HepG2 (cell line): Measurements from ENCODE around the gene ZNF184. TPM values are rescaled to one million over a fixed set of nuclear protein-coding genes. Genes with fewer than 3 reads are reported as not detected.
A peak's percentile ranks its signal among the peaks of the same experiment; 100 is the strongest.

Experiments
- ATF7-NPFF ChIP-seq: sonication (generic); formaldehyde crosslinking; IDR thresholded peaks from 2 replicates; pipeline ENCODE4 v1.8.1; 2023; ENCODE audit warnings: mild to moderate bottlenecking, low read depth, missing genetic modification reagents, moderate library complexity
- CHD4 ChIP-seq: fragments of 200-600 bp; sonication (generic); IDR thresholded peaks from 2 replicates; pipeline ENCODE4 v1.7.0; 2017; ENCODE audit warnings: mild to moderate bottlenecking, low read length, borderline replicate concordance
- DPF2 ChIP-seq: sonication (generic); formaldehyde crosslinking; IDR thresholded peaks from 2 replicates; pipeline ENCODE4 v1.4.0; 2020; ENCODE audit warnings: mild to moderate bottlenecking, low read depth, missing genetic modification reagents, borderline replicate concordance
- ETV5 ChIP-seq: IDR thresholded peaks from 2 replicates; pipeline ENCODE4 v1.6.1; 2018; ENCODE audit warnings: missing biosample characterization, missing genetic modification reagents, inconsistent platforms, borderline replicate concordance
- NR3C1 ChIP-seq: sonication (generic); formaldehyde crosslinking; IDR thresholded peaks from 2 replicates; pipeline ENCODE4 v1.4.0; 2020; ENCODE audit warnings: missing genetic modification reagents
- PHF8 ChIP-seq: sonication (generic); formaldehyde crosslinking; IDR thresholded peaks from 2 replicates; pipeline ENCODE4 v1.5.0; 2020; ENCODE audit warnings: missing genetic modification reagents
- POLR2AphosphoS5 ChIP-seq: IDR thresholded peaks from 2 replicates; pipeline ENCODE4 v1.6.1; 2012; ENCODE audit warnings: low read depth, low read length
- SMYD3 ChIP-seq: sonication (generic); formaldehyde crosslinking; IDR thresholded peaks from 2 replicates; pipeline ENCODE4 v1.8.1; 2023; ENCODE audit warnings: mild to moderate bottlenecking, missing genetic modification reagents
- SP4 ChIP-seq: sonication (generic); formaldehyde crosslinking; IDR thresholded peaks from 2 replicates; pipeline ENCODE4 v1.8.1; 2023; ENCODE audit warnings: mild to moderate bottlenecking, missing genetic modification reagents
- ZNF616 ChIP-seq: sonication (generic); formaldehyde crosslinking; IDR thresholded peaks from 2 replicates; pipeline ENCODE4 v1.5.0; 2020; ENCODE audit warnings: low read depth, mild to moderate bottlenecking, missing genetic modification reagents
- ZNF781 ChIP-seq: sonication (generic); formaldehyde crosslinking; IDR thresholded peaks from 2 replicates; pipeline ENCODE4 v1.5.1; 2020; ENCODE audit warnings: borderline replicate concordance, mild to moderate bottlenecking, missing genetic modification reagents; ENCODE audit errors: not compliant biosample characterization
- polyA plus RNA-seq, 8 experiments: library from polyadenylated mRNA; depleted of rRNA in 3 of 8; stranded (reverse) in 7 of 8; unstranded in 1 of 8; fragments of >200 nt; fragmentation: Illumina TruSeq in 4 of 8; extraction: Trizol in 4 of 8; gene quantifications; 2 replicates each; pipeline versions ENCODE4 v1.2.1 to v1.2.3, GENCODE V29; 2011 to 2016; ENCODE audit warnings: low read depth in 4 of 8, missing spikeins in 1 of 8, mixed read lengths in 1 of 8; ENCODE audit not compliant: insufficient read depth in 1 of 8
- total RNA-seq, 5 experiments: library from RNA; depleted of rRNA; stranded (reverse); fragments of >200 nt; fragmentation: Illumina TruSeq; extraction: Trizol; gene quantifications; 2 replicates each; pipeline ENCODE4 v1.2.3, GENCODE V29; 2016; ENCODE audit warnings: low read depth in 1 of 5
- TF ChIP-seq, protein P1 (sequence below): sonication (generic); formaldehyde crosslinking; IDR thresholded peaks from 2 replicates; pipeline ENCODE4 v1.8.0; 2022; ENCODE audit warnings: low read depth, missing genetic modification reagents
- TF ChIP-seq, protein P2 (sequence below): sonication (generic); formaldehyde crosslinking; conservative IDR thresholded peaks from 2 replicates; pipeline ENCODE4 v1.5.0; 2020; ENCODE audit warnings: missing genetic modification reagents
- TF ChIP-seq, protein P3 (sequence below): sonication (generic); formaldehyde crosslinking; IDR thresholded peaks from 2 replicates; pipeline ENCODE4 v1.4.0; 2020; ENCODE audit warnings: low read depth, mild to moderate bottlenecking, missing genetic modification reagents
- TF ChIP-seq, protein P4 (sequence below): sonication (generic); formaldehyde crosslinking; IDR thresholded peaks from 2 replicates; pipeline ENCODE4 v1.4.0; 2020; ENCODE audit warnings: mild to moderate bottlenecking, missing genetic modification reagents
- TF ChIP-seq, protein P5 (sequence below): sonication (generic); formaldehyde crosslinking; IDR thresholded peaks from 2 replicates; pipeline ENCODE4 v1.8.1; 2023; ENCODE audit warnings: missing genetic modification reagents, inconsistent platforms, borderline replicate concordance
- TF ChIP-seq, protein P6 (sequence below): sonication (generic); formaldehyde crosslinking; IDR thresholded peaks from 2 replicates; pipeline ENCODE4 v1.9.0; 2022; ENCODE audit warnings: missing genetic modification reagents, mild to moderate bottlenecking, borderline replicate concordance

Gene ZNF184
- total and polyA plus RNA-seq, 2 of the 13 experiments (the other 11 are each of a cell fraction or from before 2014, with no cell fraction given) = 2.1 to 10.1 TPM

DNA sequence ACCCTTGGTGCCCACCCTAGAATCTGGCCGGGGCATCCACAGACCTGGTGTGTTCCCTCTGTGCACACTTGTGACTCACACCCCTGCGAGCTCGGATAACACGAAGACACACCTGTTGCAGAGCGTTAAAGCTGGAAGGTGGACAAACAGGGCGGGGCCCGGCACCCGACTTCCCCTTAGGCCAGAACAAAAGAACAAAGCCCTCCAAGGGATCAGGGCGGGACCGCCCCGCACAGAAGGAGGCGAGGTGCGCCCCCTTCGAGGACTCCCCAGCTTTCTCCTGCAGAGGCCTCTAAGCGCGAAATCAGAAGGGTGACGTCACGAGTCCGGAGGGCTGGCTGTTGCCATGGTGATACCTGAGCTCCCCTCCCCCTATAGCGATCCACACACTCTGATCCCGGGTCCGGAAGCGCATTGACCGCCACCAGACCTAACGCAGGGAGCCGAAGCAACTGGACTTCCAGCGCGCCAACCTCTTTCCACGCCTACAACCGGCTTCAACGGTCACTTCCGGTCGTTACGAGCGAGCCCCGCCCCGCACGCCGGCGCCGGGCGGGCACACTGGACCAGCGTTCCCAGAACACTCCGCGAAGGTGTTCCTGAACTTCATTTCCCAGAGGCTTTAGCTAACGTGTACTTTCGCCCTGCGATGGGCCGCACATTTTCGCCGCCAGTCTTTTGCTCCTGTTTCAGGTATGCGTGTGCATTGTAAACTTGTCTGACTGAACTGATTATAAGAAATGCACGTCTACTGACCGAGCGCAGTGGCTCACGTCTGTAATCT, at the start of gene ZNF184 (continued):
- TF ChIP-seq NR3C1 (CRISPR knock-in tag) (no peak), SMYD3 (CRISPR knock-in tag) (peak; percentile 79; the same call in 1 of the 2 replicates), ATF7-NPFF (CRISPR knock-in tag) (peak; percentile 66), CHD4 (0 out of 2 replicates have a peak, but pooled peaks have one; percentile 67), ZNF616 (CRISPR knock-in tag) (peak; percentile 77), ETV5 (CRISPR knock-in tag) (peak; percentile 98), PHF8 (CRISPR knock-in tag) (peak; percentile 95), SP4 (CRISPR knock-in tag) (peak; percentile 90), DPF2 (CRISPR knock-in tag) (no peak; the same call in 1 of the 2 replicates), POLR2AphosphoS5 (peak; percentile 98), ZNF781 (CRISPR knock-in tag) (peak; percentile 84)
- TF ChIP-seq, protein P1, sequence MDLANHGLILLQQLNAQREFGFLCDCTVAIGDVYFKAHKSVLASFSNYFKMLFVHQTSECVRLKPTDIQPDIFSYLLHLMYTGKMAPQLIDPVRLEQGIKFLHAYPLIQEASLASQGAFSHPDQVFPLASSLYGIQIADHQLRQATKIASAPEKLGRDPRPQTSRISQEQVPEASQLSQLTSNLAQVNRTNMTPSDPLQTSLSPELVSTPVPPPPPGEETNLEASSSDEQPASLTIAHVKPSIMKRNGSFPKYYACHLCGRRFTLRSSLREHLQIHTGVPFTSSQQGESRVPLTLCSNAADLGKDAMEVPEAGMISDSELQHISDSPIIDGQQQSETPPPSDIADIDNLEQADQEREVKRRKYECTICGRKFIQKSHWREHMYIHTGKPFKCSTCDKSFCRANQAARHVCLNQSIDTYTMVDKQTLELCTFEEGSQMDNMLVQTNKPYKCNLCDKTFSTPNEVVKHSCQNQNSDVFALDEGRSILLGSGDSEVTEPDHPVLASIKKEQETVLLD = no peak
- TF ChIP-seq, protein P2, sequence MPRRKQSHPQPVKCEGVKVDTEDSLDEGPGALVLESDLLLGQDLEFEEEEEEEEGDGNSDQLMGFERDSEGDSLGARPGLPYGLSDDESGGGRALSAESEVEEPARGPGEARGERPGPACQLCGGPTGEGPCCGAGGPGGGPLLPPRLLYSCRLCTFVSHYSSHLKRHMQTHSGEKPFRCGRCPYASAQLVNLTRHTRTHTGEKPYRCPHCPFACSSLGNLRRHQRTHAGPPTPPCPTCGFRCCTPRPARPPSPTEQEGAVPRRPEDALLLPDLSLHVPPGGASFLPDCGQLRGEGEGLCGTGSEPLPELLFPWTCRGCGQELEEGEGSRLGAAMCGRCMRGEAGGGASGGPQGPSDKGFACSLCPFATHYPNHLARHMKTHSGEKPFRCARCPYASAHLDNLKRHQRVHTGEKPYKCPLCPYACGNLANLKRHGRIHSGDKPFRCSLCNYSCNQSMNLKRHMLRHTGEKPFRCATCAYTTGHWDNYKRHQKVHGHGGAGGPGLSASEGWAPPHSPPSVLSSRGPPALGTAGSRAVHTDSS = peak; percentile 61; the same call in 1 of the 2 replicates
- TF ChIP-seq, protein P3, sequence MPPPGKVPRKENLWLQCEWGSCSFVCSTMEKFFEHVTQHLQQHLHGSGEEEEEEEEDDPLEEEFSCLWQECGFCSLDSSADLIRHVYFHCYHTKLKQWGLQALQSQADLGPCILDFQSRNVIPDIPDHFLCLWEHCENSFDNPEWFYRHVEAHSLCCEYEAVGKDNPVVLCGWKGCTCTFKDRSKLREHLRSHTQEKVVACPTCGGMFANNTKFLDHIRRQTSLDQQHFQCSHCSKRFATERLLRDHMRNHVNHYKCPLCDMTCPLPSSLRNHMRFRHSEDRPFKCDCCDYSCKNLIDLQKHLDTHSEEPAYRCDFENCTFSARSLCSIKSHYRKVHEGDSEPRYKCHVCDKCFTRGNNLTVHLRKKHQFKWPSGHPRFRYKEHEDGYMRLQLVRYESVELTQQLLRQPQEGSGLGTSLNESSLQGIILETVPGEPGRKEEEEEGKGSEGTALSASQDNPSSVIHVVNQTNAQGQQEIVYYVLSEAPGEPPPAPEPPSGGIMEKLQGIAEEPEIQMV (CRISPR knock-in tag) = peak; percentile 91
- TF ChIP-seq, protein P4, sequence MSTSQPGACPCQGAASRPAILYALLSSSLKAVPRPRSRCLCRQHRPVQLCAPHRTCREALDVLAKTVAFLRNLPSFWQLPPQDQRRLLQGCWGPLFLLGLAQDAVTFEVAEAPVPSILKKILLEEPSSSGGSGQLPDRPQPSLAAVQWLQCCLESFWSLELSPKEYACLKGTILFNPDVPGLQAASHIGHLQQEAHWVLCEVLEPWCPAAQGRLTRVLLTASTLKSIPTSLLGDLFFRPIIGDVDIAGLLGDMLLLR (CRISPR knock-in tag) = peak; percentile 67; the same call in 1 of the 2 replicates
- TF ChIP-seq, protein P5, sequence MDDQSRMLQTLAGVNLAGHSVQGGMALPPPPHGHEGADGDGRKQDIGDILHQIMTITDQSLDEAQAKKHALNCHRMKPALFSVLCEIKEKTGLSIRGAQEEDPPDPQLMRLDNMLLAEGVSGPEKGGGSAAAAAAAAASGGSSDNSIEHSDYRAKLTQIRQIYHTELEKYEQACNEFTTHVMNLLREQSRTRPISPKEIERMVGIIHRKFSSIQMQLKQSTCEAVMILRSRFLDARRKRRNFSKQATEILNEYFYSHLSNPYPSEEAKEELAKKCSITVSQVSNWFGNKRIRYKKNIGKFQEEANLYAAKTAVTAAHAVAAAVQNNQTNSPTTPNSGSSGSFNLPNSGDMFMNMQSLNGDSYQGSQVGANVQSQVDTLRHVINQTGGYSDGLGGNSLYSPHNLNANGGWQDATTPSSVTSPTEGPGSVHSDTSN (CRISPR knock-in tag) = no peak
- TF ChIP-seq, protein P6, sequence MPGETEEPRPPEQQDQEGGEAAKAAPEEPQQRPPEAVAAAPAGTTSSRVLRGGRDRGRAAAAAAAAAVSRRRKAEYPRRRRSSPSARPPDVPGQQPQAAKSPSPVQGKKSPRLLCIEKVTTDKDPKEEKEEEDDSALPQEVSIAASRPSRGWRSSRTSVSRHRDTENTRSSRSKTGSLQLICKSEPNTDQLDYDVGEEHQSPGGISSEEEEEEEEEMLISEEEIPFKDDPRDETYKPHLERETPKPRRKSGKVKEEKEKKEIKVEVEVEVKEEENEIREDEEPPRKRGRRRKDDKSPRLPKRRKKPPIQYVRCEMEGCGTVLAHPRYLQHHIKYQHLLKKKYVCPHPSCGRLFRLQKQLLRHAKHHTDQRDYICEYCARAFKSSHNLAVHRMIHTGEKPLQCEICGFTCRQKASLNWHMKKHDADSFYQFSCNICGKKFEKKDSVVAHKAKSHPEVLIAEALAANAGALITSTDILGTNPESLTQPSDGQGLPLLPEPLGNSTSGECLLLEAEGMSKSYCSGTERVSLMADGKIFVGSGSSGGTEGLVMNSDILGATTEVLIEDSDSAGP = peak; percentile 95
